HG03103 (cell line): ENCODE measurements around the gene TMEM163.
"Not testable (repeated sequence)": the region's sequence is repeated elsewhere in the genome, so short reads cannot be mapped to it uniquely, and the experiment has no call there.

Experiments
- ATAC-seq: cut with Tn5 transposase; IDR thresholded peaks from one replicate; pipeline ENCODE4 v1.9.1; 2021; ENCODE audit warnings: low read depth; ENCODE audit not compliant: unreplicated experiment

TMEM163 gene

DNA sequence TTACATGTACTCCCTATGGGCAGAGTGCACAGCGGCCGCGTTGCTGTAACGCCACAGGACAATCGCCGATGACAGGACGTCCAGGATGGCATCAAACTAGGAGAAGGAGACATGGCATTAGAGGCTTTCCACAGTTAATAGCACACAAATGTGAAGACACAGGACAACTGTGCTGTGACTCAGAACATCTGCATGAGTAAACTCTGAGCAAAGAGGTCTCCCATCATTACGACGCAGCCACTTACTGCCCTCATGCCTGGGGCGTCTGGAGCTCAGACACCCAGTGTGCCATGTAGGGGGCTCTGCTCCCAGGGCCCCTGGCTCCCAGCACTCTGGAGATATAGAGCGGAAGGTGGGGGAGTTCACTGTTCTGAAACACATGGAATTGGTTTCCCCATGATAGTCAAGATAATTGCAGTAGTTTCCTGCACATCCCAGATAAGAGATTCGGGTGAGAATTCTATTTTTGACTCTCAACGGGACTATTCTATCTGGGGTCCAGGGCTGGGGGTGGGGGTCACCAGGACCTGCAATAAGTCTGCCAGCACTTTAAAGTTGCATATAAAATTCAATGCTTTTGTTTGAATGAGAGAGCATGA lies 168.1 kb downstream of the TMEM163 start:
- ATAC-seq: no peak

DNA sequence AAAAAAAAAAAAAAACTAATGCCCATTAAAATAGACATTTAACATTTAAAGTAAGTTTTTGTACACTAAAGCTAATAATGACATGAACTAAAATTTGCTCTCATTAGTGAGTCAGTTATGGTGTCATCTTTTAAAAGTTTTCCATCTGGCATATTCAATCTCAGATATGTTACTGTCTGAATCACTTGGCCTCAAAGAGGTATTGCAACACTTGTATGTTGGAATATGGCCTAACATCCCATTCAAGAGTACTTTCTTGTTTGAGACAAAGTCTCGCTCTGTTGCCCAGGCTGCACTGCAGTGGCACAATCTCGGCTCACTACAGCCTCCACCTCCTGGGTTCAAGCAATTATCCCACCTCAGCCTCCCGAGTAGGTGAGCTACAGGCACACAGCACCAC lies 169.7 kb downstream of the TMEM163 start:
- no peak for ATAC-seq

DNA sequence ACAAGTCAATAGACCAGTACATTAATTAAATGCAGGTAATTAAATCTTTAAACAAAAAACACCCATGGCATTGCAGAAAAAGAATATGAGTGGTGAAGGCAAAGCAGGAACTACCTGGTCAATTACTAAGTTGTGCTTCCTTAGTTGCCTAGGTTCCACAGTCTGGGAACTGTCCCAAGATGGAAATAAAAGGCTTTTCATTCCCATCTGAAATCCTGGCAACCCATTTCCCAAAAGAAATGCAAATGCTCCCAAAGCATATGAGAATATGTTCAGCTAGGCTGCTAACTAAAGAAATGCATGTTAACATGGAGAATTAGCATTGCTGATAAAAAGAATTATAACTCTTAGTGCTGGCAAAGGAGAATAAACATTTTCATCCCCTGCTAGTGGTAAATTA lies 177.8 kb downstream of the TMEM163 start:
- ATAC-seq: no peak

DNA sequence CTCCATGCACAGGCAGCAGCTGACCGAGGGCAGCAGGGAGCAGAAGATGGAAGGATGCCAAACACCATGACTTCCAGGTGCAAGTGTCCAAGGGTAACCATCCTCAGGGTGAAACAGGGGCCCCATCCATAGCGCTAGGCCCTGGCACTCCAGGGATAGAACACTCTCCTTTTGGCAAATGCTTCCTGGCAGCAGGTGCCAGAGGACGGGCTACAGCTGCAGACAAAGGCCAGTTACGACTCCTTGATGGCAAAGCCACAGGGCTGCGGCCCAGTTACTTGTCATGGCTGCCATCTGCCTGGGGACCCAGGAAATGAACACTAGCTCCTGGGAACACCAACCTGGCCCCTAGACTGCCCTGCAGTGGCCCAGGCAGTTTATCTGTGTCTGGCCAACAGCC lies 178.8 kb downstream of the TMEM163 start:
- no peak for ATAC-seq

DNA sequence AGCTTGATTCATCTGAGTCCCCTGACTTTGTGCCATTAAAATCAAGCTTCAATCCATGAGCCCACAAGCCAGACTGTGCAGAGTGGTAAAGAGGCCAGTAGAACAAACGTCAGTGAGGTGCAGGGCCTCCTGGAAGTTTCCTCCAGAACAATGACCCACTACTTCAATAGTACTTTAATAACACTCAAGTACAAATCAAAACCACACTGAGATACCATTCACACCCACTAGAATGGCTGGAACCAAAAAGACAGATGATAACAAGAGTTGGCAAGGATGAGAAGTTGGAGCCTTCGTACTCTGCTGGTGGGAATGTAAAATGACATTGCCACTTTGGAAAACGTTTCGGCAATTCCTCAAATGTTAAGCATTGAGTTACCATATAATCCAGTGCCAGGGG lies 181.1 kb downstream of the TMEM163 start:
- ATAC-seq: no peak

DNA sequence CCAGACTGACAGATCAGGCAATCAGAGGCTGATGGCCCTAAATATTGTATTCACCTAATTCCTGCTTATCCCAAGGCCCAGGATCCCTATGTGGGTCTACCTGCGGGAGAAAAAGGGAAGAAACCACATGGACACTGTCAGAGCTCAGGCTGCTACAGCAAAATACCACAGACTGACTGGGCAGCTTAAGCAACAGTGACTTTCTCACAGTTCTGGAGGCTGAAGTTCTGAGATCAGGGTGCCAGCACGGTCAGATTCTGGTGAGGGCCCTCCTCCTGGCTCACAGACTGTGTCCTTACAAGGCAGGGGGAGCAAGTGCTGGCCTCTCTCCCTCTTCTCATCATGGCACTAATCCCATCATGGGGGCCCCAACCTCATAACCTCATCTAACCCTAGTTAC lies 181.7 kb downstream of the TMEM163 start:
- ATAC-seq: no peak

DNA sequence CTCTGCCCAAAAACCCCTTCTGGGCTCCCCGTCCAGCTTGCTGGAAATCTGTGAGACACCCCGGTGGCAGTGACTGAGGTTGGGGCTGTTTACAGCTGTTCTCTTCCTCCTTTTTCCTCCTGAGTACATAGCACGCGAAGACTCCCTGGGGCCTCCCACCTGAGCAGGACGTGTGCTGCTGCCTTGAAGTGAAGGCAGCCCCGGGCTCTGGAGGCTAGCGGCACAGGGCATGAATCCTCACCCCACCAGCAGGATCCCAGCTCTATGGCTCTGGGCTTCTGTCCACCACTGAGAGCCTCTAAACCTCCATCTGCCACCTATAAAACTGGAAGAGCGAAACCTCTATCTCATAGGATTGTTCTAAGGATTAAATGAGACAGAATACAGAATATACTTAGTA lies 182.5 kb downstream of the TMEM163 start:
- ATAC-seq: no peak

DNA sequence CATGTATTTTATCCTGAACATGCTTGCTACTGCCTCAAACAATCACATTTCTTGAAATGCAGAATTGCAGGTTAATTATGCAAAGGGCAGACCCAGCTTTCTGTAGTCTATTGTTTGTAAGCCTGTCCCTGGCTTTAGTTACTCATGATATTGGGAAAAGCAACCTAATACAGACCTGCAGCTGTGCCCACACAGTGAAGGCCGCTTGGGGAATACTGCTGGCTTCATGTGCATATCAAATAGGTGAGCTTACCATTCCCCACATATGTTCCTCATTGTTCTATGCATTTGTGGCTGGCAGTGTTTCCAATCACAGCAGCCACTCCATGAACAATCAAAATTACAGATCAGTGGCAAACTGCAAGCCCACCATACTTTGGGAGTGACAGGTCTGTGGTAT lies 186.3 kb downstream of the TMEM163 start:
- no peak for ATAC-seq

DNA sequence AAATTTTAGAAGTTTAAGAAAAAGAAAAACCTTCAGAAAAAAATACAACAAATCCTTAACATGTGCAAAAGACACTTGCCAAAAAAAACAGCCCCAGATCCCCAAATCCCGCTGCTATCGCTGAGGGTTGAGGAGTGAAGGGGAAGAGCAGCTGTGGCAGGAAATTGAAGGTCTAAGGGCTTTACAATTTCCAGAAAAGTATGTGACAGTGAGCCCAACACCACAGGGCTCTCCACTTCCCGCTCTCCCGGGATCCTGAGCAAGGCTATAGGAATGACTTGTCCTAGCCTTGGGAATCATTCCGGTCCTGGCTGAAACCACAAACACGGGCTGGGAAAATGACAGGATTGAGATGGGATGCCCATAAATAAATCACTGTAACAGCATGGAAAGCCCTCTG lies 191.4 kb downstream of the TMEM163 start:
- ATAC-seq: no peak

DNA sequence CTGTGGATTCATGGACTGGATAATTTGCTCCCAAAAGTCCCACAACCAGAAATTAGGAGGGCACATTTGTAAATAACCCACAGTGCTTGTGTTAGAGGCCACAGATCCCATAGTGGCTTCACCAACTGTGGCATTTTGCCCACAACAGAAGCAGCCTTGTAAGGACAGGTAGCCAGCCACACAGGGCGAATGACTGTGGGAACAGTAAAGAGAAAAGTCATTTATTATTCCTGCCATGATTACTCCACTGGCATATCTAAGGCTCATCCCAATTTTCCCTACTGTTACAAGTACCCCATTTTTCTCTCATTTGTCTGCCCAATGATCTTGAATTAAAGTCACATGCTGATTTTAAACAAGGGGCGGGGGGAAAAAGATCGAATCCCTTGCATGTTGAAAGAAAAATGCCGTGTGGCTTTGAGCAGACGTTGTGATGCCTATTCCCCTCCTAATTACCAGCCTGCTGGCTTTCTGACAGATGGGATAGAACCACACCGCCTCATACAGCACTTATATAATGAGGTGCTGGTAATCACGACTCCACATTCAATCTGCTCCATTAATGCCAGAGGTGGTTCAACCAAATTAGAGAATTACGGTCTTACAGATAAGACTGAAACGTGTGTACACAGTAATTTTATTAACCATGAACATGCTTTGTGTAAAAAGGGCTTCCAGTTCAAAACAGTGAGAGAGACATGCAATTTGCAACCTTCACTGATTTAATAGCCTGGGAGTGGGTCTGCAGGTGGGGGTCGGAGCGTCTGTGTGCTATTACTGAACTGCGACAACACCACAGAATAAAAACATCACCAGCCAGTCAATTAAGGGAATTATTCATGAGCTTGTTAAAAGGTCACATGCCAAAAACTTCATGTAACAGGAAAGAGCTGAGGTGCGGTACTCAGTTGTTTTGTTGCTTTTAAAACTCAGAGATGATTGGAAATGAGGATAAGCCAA lies 196.0 kb downstream of the TMEM163 start:
- ATAC-seq: no peak

DNA sequence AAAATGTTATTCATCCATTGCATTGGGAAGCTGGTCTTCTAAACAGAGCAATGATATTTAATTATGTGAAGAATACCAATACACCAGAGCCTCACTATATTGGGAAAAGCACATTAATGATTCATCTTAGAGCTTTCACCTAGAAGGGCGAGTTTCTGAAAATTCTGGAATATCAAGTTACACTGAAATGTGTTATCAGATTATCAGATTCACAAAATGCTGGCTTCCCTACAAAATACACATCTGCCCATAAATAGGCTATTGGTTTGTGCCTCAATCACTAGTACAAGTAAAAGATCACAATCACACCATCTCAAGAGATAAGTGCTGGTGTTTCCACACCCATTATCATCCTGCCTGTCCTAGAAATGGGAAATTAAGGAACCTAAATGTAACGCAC lies 200.7 kb downstream of the TMEM163 start:
- ATAC-seq: no peak

DNA sequence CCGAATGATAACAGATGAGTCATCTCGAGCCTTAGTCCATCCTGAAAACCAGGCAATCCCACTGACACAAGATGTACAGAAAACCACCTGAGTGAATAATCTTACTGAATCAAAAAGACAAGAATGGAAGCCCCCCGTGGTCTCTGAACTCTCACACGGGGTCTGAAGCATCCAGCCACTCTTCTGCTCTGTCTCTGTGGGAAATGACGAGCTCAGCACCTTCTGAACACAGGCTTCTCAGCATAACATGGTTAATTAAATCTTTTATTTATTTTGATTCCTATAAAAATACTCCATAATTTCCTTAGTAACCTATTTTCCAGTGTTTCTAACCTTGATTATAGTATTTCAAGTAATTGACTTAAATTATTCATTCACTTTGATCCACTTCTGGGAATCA lies 203.7 kb downstream of the TMEM163 start:
- no peak for ATAC-seq

DNA sequence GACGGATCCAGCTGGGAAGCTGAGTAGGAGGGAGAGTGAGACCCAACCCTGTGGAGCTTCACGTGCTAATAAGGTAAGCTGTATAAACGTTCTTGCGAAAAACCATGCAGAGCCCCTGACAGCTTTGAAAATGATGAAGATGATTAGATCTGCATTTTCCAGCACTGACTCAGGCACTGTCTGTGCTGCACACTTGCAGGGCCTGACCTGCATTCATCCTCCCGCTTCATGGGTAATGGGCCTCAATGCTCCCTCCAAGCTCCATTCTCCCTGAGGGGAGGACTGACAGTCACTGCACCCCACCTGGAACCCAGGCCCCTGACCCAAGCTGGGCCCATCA lies 205.4 kb downstream of the TMEM163 start:
- no peak for ATAC-seq

DNA sequence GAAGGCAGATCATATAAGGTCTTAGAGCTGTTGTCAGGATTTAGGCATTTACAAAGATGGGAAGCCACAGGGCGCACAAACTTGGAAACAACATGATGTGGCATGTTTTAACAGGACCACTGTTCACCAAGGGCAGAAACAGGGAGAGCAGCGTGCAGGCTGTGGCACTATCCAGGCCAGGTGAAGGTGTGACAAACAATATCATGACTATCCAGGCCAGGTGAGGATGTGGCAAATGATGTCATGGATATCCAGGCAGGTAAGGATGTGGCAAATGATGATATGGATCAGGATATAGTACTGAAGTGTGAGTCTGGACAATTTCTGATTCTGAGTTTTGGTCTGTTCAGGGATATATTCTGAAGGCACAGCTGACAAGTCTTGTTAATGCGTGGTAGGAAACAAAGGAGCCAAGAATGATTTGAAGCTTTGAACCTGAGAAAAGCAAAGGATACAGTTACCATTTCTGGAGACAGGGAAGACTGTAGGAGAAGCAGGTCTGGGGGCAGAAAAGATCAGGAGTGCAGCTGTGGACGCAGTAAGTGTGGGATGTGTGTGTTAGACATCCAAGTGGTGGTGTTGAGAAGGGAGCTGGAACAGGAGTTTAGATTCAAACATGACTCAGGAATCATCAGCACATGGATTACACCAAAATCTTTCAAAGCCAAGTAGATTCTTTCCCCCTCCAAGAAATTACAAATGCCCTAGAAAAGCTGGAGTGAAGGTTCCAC lies 205.9 kb downstream of the TMEM163 start:
- no peak for ATAC-seq

DNA sequence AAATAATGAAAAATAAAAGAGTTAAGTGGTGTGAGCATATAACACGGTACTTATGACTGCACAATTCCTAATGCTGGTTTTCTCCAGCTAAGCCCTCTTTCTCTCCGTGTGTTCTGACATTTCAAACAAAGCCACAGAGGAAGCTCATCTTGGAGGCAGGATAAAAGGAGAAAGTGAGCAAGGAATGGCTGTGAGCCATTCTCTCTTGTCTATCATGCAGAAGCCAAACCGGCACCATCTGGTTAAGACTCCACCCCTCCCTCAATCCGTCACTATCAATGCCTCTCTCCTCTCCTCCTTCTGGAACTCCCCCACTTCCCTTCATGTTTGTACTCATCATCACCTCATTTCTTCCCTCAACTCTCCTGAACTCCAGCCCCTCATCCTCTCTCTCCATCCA lies 210.4 kb downstream of the TMEM163 start:
- no peak for ATAC-seq

DNA sequence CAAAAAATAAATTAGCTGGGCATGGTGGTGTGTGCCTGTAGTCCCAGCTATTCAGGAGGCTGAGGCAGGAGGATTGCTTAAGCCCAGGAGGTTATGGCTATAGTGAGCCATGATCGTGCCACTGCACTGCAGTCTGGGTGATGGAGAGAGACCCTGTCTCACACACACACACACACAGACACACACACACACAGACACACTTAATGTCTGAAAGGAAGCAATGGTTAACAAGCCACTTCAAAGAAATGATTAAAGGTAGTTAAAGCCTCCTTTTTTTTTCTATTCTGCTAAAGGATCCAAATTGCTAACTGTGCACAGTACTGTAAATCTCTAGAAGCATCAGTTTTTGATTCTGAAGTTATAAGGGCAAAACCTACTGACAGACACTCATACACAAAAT lies 211.1 kb downstream of the TMEM163 start:
- ATAC-seq: no peak

DNA sequence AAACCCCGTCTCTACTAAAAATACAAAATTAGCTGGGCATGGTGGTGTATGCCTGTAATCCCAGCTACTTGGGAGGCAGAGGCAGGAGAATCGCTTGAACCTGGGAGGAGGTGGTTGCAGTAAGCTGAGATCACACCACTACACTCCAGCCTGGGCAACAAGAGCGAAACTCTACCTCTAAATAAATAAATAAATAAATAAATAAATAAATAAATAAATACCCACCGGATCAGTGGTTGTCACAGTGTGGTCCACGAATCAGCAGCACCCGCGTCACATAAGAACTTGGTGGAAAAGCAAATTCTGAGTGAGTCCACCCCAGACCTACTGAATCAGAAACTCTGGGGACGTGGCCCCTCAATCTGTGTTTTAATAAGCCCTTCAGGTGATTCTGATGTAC lies 211.6 kb downstream of the TMEM163 start:
- not testable (repeated sequence) for ATAC-seq

DNA sequence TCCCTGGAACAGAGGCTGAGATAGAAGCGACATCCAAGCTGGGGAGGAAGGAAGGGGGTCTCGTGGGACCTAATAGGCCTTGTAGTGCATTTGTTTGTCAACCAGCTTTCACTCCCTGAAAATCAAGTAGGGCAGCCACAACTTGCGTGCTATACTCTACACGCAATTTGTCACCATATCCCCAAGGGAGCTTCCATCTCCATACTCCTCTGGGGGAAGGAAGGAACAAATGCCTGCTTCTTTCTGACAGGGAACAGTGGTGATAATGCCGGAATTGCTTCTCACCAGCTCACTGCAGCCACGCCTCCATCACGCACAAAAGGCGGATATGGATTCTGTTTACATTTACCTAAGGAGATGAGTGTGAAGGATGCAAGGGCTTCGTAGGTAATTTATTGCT lies 213.4 kb downstream of the TMEM163 start:
- no peak for ATAC-seq

DNA sequence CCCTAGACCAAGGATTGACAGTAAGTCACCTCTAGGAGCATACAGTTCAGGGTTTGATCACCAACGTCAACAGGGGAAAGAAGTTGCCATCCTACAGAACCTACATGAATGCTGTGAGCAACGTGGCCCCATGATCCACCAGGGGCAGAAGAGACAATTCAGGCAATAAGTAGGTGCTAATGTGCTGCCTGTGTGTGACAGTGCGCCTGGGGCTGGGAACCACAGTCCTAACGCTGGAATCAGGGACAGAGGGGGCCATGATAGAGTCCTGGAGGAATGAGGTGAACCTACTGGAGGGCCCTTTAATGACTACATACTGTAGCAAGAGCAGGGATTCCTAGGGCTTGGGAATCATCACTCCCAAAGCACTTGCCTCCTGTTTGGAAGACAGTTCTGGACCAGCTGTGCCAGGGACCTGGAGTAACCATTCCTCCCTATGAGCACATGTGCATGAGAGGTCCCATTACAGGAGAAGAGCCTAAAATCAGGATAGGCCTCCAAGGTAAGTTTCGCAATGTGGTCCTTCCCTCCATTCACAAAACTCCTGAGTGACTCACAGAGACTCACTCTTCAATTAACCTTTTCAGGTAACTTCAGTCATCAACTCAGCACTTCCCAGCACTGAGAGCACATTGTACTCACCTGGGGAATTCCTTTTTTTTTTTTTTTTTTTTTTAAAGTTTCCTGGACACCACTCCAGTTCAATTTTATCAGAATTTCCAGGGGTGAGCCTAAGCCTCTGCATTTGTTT lies 214.0 kb downstream of the TMEM163 start:
- ATAC-seq: no peak

DNA sequence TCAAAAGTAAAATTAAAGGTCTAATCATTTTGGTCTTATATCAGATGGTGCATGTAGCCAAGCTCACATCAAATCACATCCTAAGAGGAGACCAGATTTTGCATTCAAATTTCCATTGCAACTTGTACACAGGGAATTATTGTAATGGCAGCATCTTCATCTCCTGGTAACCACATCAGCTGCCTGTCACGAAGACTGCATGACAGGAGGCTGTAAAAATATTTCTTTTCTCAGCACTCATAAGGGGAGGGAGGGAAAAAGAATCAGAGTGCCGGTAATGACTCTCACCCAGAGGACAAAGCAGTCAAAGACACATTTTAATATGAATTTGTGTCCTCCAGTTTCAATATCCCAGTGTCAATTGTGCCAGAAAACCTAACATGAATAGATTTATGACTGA lies 216.7 kb downstream of the TMEM163 start:
- ATAC-seq: no peak
